ENCODE results near the gene BCR.

BCR gene

GRCh38 chr22:23193882-23194281 lies 13.6 kb downstream of the BCR start:
- no peak for DNase-seq (ENCODE audit: low read depth in 3 of 3, low spot score in 1 of 3)

GRCh38 chr22:23196165-23196564 lies 15.9 kb downstream of the BCR start:
- DNase-seq (ENCODE audit: low read depth in 3 of 3, low spot score in 1 of 3) = no peak

- no peak for DNase-seq (ENCODE audit: low read depth in 3 of 3, low spot score in 1 of 3)
Observed at GRCh38 chr22:23197836-23198235, 17.5 kb downstream of the BCR start.

- DNase-seq (ENCODE audit: low read depth in 3 of 3, low spot score in 1 of 3) = no peak
Observed at GRCh38 chr22:23199159-23199558, 18.9 kb downstream of the BCR start.

- DNase-seq (ENCODE audit: low read depth in 3 of 3, low spot score in 1 of 3) = no peak
Observed at GRCh38 chr22:23200898-23201297, 20.6 kb downstream of the BCR start.

- DNase-seq (ENCODE audit: low read depth in 3 of 3, low spot score in 1 of 3) = no peak
Observed at GRCh38 chr22:23202812-23203451, 22.6 kb downstream of the BCR start.

GRCh38 chr22:23203452-23204124 lies 23.3 kb downstream of the BCR start:
- no peak for DNase-seq (ENCODE audit: low read depth in 3 of 3, low spot score in 1 of 3)

- DNase-seq (ENCODE audit: low read depth in 3 of 3, low spot score in 1 of 3) = no peak
Observed at GRCh38 chr22:23204125-23204488, 23.8 kb downstream of the BCR start.

GRCh38 chr22:23204541-23205157 lies 24.3 kb downstream of the BCR start:
- no peak for DNase-seq (ENCODE audit: low read depth in 3 of 3, low spot score in 1 of 3)

- DNase-seq (ENCODE audit: low read depth in 3 of 3, low spot score in 1 of 3) = no peak
Observed at GRCh38 chr22:23205339-23206049, 25.2 kb downstream of the BCR start.

GRCh38 chr22:23206915-23207314 lies 26.6 kb downstream of the BCR start:
- DNase-seq (ENCODE audit: low read depth in 3 of 3, low spot score in 1 of 3) = no peak

- DNase-seq (ENCODE audit: low read depth in 3 of 3, low spot score in 1 of 3) = no peak
Observed at GRCh38 chr22:23207729-23208393, 27.6 kb downstream of the BCR start.

- DNase-seq (ENCODE audit: low read depth in 3 of 3, low spot score in 1 of 3) = no peak
Observed at GRCh38 chr22:23210428-23211170, 30.3 kb downstream of the BCR start.

GRCh38 chr22:23211622-23212021 lies 31.3 kb downstream of the BCR start:
- DNase-seq (ENCODE audit: low read depth in 3 of 3, low spot score in 1 of 3) = no peak

- DNase-seq (ENCODE audit: low read depth in 3 of 3, low spot score in 1 of 3) = no peak
Observed at GRCh38 chr22:23212061-23213021, 32.0 kb downstream of the BCR start.

- DNase-seq (ENCODE audit: low read depth in 3 of 3, low spot score in 1 of 3) = no peak
Observed at GRCh38 chr22:23213022-23213555, 32.8 kb downstream of the BCR start.

- no peak for DNase-seq (ENCODE audit: low read depth in 3 of 3, low spot score in 1 of 3)
Observed at GRCh38 chr22:23213581-23214334, 33.4 kb downstream of the BCR start.

GRCh38 chr22:23214398-23214797 lies 34.1 kb downstream of the BCR start:
- DNase-seq (ENCODE audit: low read depth in 3 of 3, low spot score in 1 of 3) = no peak

Measured in stimulated activated CD4-positive, alpha-beta T cell treated with anti-CD3 and anti-CD28 coated beads, TNF-alpha, amount 100 ng/mL, for 1 hour (primary cell).